NT2/D1 (cell line): ENCODE measurements around the gene MT1B.

Source experiments
- YY1 ChIP-seq: IDR thresholded peaks from 2 replicates; pipeline ENCODE4 v1.6.1; 2011; ENCODE audit not compliant: insufficient read length, insufficient read depth
- ZNF274 ChIP-seq: IDR thresholded peaks from 2 replicates; pipeline ENCODE4 v1.6.1; 2011; ENCODE audit warnings: mild to moderate bottlenecking, low read depth, low read length

DNA sequence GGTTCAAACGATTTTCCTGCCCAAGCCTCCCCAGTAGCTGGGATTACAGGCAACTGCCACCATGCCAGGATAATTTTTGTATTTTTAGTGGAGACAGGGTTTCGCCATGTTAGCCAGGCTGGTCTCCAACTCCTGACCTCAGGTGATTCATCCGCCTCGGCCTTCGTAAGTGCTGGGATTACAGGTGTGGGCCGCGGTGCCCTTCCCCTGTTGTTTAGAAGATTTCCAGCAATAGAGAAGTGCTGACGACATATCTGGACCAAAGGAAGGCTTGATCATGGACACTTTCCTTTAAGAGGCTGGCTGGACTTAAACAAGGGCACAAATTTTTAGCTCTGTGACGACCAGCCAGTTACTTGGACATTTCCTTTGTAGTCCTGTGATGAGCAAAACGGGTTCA is 20.5 kb upstream of the MT1B start:
- TF ChIP-seq YY1: no peak
- TF ChIP-seq ZNF274: no peak
